HepG2 (cell line): Measurements from ENCODE around the gene TNFAIP8L1. TPM values are rescaled to one million over a fixed set of nuclear protein-coding genes. Genes with fewer than 3 reads are reported as not detected.

Experiments used
- ARID2 ChIP-seq: sonication (generic); formaldehyde crosslinking; IDR thresholded peaks from 2 replicates; pipeline ENCODE4 v1.8.1; 2022; ENCODE audit warnings: mild to moderate bottlenecking, missing genetic modification reagents, borderline replicate concordance
- EP300 ChIP-seq, 3 experiments: sonication (generic) in 1 of 3; formaldehyde crosslinking in 1 of 3; IDR thresholded peaks; 2 replicates each; pipeline versions ENCODE4 v1.5.1 to v1.6.1; 2011 to 2020; ENCODE audit warnings: low read depth in 2 of 3, low read length in 2 of 3, borderline replicate concordance in 1 of 3, improper control_type of control experiment in 1 of 3, mild to moderate bottlenecking in 1 of 3, missing genetic modification reagents in 1 of 3, moderate library complexity in 1 of 3
- GABPA ChIP-seq, 2 experiments: IDR thresholded peaks; 2 replicates each; pipeline ENCODE4 v1.6.1; 2011 to 2016; ENCODE audit warnings: low read depth in 2 of 2, low read length in 1 of 2, missing biosample characterization in 1 of 2, missing genetic modification characterization in 1 of 2
- KDM1A ChIP-seq: IDR thresholded peaks from 2 replicates; pipeline ENCODE4 v1.6.1; 2016; ENCODE audit warnings: missing compliant biosample characterization
- KLF13 ChIP-seq: sonication (generic); formaldehyde crosslinking; IDR thresholded peaks from 2 replicates; pipeline ENCODE4 v1.4.0; 2020; ENCODE audit warnings: mild to moderate bottlenecking, missing genetic modification reagents
- MTERF4 ChIP-seq: sonication (generic); formaldehyde crosslinking; IDR thresholded peaks from 2 replicates; pipeline ENCODE4 v1.8.0; 2023; ENCODE audit warnings: mild to moderate bottlenecking, missing genetic modification reagents
- MZF1 ChIP-seq: sonication (generic); formaldehyde crosslinking; IDR thresholded peaks from 2 replicates; pipeline ENCODE4 v1.8.1; 2023; ENCODE audit warnings: mild to moderate bottlenecking, missing genetic modification reagents, borderline replicate concordance
- PITX1 ChIP-seq: sonication (generic); formaldehyde crosslinking; IDR thresholded peaks from 2 replicates; pipeline ENCODE4 v1.5.1; 2020; ENCODE audit warnings: mild to moderate bottlenecking, missing genetic modification reagents
- POLR2A ChIP-seq, 2 experiments: IDR thresholded peaks; 2 replicates each; pipeline ENCODE4 v1.6.1; 2011; ENCODE audit warnings: low read depth in 2 of 2, low read length in 2 of 2, mild to moderate bottlenecking in 1 of 2, moderate library complexity in 1 of 2; ENCODE audit not compliant: insufficient read depth in 1 of 2
- REPIN1 ChIP-seq: sonication (generic); formaldehyde crosslinking; IDR thresholded peaks from 2 replicates; pipeline ENCODE4 v1.8.0; 2022; ENCODE audit warnings: missing genetic modification reagents, low read depth, mild to moderate bottlenecking, borderline replicate concordance
- RXRA ChIP-seq: sonication (generic); formaldehyde crosslinking; IDR thresholded peaks from 2 replicates; pipeline ENCODE4 v1.5.1; 2020; ENCODE audit warnings: missing genetic modification reagents
- SP140L ChIP-seq: sonication (generic); formaldehyde crosslinking; IDR thresholded peaks from 2 replicates; pipeline ENCODE4 v1.4.0; 2020; ENCODE audit warnings: missing genetic modification reagents, borderline replicate concordance
- XBP1 ChIP-seq: sonication (generic); formaldehyde crosslinking; IDR thresholded peaks from 2 replicates; pipeline ENCODE4 v1.5.0; 2020; ENCODE audit warnings: missing genetic modification reagents
- ZNF407 ChIP-seq: sonication (generic); formaldehyde crosslinking; IDR thresholded peaks from one replicate; pipeline ENCODE4 v1.5.1; 2020; ENCODE audit warnings: mild to moderate bottlenecking, missing genetic modification reagents; ENCODE audit errors: not compliant biosample characterization
- ZNF468 ChIP-seq: sonication (generic); formaldehyde crosslinking; IDR thresholded peaks from 2 replicates; pipeline ENCODE4 v1.8.0; 2022; ENCODE audit warnings: mild to moderate bottlenecking, moderate library complexity, missing genetic modification reagents
- ZNF629 ChIP-seq: sonication (generic); formaldehyde crosslinking; conservative IDR thresholded peaks from 2 replicates; pipeline ENCODE4 v1.5.0; 2020; ENCODE audit warnings: missing genetic modification reagents
- polyA plus RNA-seq, 8 experiments: library from polyadenylated mRNA; depleted of rRNA in 3 of 8; stranded (reverse) in 7 of 8; unstranded in 1 of 8; fragments of >200 nt; fragmentation: Illumina TruSeq in 4 of 8; extraction: Trizol in 4 of 8; gene quantifications; 2 replicates each; pipeline versions ENCODE4 v1.2.1 to v1.2.3, GENCODE V29; 2011 to 2016; ENCODE audit warnings: low read depth in 4 of 8, missing spikeins in 1 of 8, mixed read lengths in 1 of 8; ENCODE audit not compliant: insufficient read depth in 1 of 8
- total RNA-seq, 5 experiments: library from RNA; depleted of rRNA; stranded (reverse); fragments of >200 nt; fragmentation: Illumina TruSeq; extraction: Trizol; gene quantifications; 2 replicates each; pipeline ENCODE4 v1.2.3, GENCODE V29; 2016; ENCODE audit warnings: low read depth in 1 of 5

TNFAIP8L1 gene
- total and polyA plus RNA-seq, 2 of the 13 experiments (the other 11 are each of a cell fraction or from before 2014, with no cell fraction given): 13.4 to 21.4 TPM

DNA sequence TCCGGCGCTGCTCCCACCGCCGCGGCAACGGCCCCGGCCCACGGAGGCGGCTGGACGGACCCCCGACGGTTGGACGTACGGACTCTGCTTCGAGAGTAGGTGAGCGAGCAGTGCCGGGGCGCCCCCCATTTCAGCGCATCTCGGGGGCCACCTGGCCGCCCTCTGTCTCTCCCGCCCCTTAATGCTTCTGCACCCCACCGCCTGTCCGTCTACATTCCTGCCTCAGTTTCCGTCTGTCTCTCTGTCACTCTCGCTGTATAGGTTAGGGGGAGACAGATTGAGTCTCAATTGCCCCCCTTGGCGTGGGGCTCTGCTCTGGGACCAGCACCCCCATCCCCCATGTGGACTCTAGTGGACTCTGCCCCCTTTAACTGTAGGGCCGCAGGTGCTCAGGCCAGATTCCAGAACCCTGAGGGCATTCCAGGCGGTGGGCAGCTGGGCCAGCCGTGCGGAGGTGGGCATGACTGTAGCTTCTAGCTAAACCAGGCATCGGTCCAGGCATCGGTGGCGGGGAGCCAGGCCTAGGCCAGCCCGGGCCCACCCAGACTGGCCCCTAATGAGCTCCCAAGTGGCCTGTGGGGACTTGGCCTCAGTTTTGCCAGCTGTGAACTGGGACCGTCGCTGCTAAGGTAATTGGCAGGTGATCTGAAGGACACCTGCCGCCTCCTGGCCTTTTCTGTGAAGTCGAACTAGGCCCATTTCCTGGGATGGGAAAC lies 373 bp downstream of the TNFAIP8L1 start (continued):
- TF ChIP-seq ZNF407 (CRISPR knock-in tag) (peak; percentile 38), REPIN1 (0 out of 2 replicates have a peak, but pooled peaks have one; percentile 19), RXRA (CRISPR knock-in tag) (peak; percentile 41; the same call in 1 of the 2 replicates), POLR2A (IDR thresholded peaks at IDR 0.05; ENCODE audit: insufficient read depth in 1 of 2, low read depth in 2 of 2, low read length in 2 of 2) (peak; percentile 15 to 49; a peak in 2 of 4 replicates), GABPA (IDR thresholded peaks at IDR 0.05; ENCODE audit: low read depth, low read length) (no peak), GABPA (CRISPR knock-in tag; IDR thresholded peaks at IDR 0.05; ENCODE audit: low read depth) (no peak), MZF1 (CRISPR knock-in tag) (0 out of 2 replicates have a peak, but pooled peaks have one; percentile 49), ZNF629 (CRISPR knock-in tag) (peak; percentile 98), ARID2 (CRISPR knock-in tag) (0 out of 2 replicates have a peak, but pooled peaks have one; percentile 49), MTERF4 (CRISPR knock-in tag) (peak; percentile 40; the same call in 1 of the 2 replicates), EP300 (IDR thresholded peaks at IDR 0.05; ENCODE audit: low read depth in 2 of 2, low read length in 2 of 2) (0 out of 4 replicates have a peak, but pooled peaks of 1 of the 2 experiments have one; percentile 24), EP300 (CRISPR knock-in tag; IDR thresholded peaks at IDR 0.05; ENCODE audit: borderline replicate concordance) (no peak), PITX1 (CRISPR knock-in tag) (0 out of 2 replicates have a peak, but pooled peaks have one; percentile 13), XBP1 (CRISPR knock-in tag) (no peak), KLF13 (CRISPR knock-in tag) (0 out of 2 replicates have a peak, but pooled peaks have one; percentile 80), SP140L (CRISPR knock-in tag) (no peak), KDM1A (CRISPR knock-in tag) (peak; percentile 71; the same call in 1 of the 2 replicates), ZNF468 (CRISPR knock-in tag) (no peak)
